ENCODE measurements around the gene FADS3.

FADS3 gene

GRCh38 chr11:61828629-61829407, 62.5 kb downstream of the FADS3 start:
- TF ChIP-seq CTCF (IDR thresholded peaks at IDR 0.05; ENCODE audit: control insufficient read depth, extremely low read depth, insufficient read depth) = peak; percentile 59
- no peak for DNase-seq (ENCODE audit: low read depth)
- peak overlapping the region; percentile 90 for H3K4me3 ChIP-seq (ENCODE audit: low read depth, low read length)

GRCh38 chr11:61828379-61828628, 63.0 kb downstream of the FADS3 start:
- TF ChIP-seq CTCF (IDR thresholded peaks at IDR 0.05; ENCODE audit: control insufficient read depth, extremely low read depth, insufficient read depth) = no peak
- peak overlapping the region; percentile 90 for H3K4me3 ChIP-seq (ENCODE audit: low read depth, low read length)
- no peak for DNase-seq (ENCODE audit: low read depth)

GRCh38 chr11:61827571-61828378, 63.6 kb downstream of the FADS3 start, which contains the start of gene FADS2:
TSS of gene FADS2 (plus strand) at chr11:61828300. CDS start at chr11:61828391, 91 bp downstream.
- peak; percentile 87 for DNase-seq (ENCODE audit: low read depth)
- peak within 1 kb of the TSS; percentile 90 for H3K4me3 ChIP-seq (ENCODE audit: low read depth, low read length)
- TF ChIP-seq CTCF (IDR thresholded peaks at IDR 0.05; ENCODE audit: control insufficient read depth, extremely low read depth, insufficient read depth) = 0 out of 2 replicates have a peak, but pooled peaks have one; percentile 13

GRCh38 chr11:61826930-61827570, 64.3 kb downstream of the FADS3 start:
- DNase-seq (ENCODE audit: low read depth) = no peak
- peak overlapping the region; percentile 90 for H3K4me3 ChIP-seq (ENCODE audit: low read depth, low read length)
- no peak for TF ChIP-seq CTCF (IDR thresholded peaks at IDR 0.05; ENCODE audit: control insufficient read depth, extremely low read depth, insufficient read depth)
